ENCODE measurements around the gene THSD7A. TPM values are rescaled to one million over a fixed set of nuclear protein-coding genes. Genes with fewer than 3 reads are reported as not detected.

The THSD7A gene
- total and polyA plus RNA-seq, 2 of the 8 experiments (the other 6 are each of a cell fraction or from before 2014, with no cell fraction given), result 0.44 to 1.2 TPM

- TF ChIP-seq CHD7 (IDR thresholded peaks at IDR 0.05; ENCODE audit: insufficient replicate concordance, low read length), result peak; percentile 44
- TF ChIP-seq SIRT6 (IDR thresholded peaks at IDR 0.05; ENCODE audit: low read length), result no peak
- no peak for TF ChIP-seq EGR1 (IDR thresholded peaks at IDR 0.05; ENCODE audit: borderline replicate concordance, low read depth, low read length)
Measured at GRCh38 chr7:11527707-11528106, 304.3 kb downstream of the THSD7A start (continued).

Data from H1 (cell line).